HG03064 (cell line): ENCODE results near the gene PRPSAP1.

Experiments
- ATAC-seq: cut with Tn5 transposase; IDR thresholded peaks from one replicate; pipeline ENCODE4 v1.9.1; 2021; ENCODE audit warnings: low read depth; ENCODE audit not compliant: unreplicated experiment

The PRPSAP1 gene

GRCh38 chr17:76383546-76384221 lies 30.0 kb upstream of the PRPSAP1 start:
- no peak for ATAC-seq

- ATAC-seq, result no peak
Measured at GRCh38 chr17:76382803-76383545, 29.3 kb upstream of the PRPSAP1 start.

- no peak for ATAC-seq
Measured at GRCh38 chr17:76382351-76382802, 28.7 kb upstream of the PRPSAP1 start.

GRCh38 chr17:76381633-76382350 lies 28.1 kb upstream of the PRPSAP1 start:
- no peak for ATAC-seq

GRCh38 chr17:76379646-76380376 lies 26.1 kb upstream of the PRPSAP1 start:
- ATAC-seq, result no peak

- no peak for ATAC-seq
Measured at GRCh38 chr17:76379275-76379641, 25.5 kb upstream of the PRPSAP1 start.

DNA sequence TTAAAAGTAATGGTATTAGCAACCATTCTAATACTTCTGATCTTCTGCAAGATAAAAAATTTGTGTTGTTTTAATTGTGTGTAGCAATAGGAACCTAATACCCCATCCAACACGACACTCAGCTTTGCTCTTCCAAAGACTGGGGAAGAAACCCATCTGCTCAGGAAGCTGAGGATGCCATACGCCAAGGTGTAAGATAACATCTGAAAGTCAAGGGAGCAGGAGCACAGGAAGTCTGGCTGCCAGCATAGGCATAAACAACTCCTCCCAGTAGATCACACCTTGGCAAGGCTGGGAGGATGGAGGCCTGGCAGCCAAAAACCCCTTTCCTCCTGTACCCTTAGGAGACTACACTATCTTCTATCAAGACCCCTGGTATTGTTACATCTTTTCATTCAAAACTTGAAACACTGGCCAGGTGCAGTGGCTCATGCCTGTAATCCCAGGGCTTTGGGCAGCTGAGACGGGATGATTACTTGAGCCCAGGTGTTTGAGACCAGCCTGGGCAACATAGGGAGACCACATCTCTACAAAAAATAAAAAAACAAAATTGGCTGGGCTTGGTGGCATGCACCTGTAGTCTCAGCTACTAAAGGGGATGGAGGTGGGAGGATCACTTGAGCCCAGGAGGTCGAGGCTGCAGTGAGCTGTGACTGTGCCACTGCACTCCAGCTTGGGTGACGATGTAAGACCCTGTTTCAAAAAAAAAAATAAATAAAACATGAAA lies 25.0 kb upstream of the PRPSAP1 start:
- ATAC-seq, result no peak

DNA sequence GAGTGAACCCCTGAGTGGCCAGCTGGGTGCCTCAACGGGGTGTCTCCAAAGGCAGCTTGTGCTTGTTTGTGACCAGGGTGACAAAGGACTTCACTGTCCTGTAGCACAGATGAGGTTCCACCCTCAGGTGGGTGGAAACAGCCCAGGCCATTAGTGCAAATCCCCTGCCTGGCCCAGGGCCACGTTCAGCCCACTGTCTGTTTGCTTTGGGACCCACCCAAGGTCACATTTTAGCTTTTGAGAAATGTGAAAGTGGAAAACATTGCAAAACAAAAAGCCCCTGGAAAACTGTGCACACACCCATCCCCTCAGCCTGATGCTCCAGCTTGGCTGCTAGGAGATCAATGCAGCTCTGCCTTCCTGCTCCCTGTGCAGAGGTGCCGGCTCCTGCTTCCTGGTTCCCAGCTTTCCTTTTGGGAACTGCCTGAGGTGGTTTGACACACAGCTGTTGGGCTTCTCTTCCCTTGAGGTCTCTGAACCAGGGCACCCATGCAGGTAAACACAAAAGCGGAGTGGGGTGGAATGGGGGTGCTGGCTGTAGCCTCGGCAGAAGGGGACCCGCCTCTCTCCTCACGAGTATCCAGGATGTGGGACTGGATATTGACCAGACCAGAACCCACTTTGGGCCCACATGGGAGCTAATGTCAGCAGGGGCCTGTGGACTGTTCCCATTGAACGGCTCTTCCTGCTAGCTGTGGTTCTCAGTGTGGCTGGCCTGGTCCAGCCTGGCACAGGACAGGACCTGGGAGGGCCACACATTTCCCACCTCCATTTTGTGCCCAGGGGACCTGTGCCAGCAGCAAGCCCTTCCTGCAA lies 22.8 kb upstream of the PRPSAP1 start:
- ATAC-seq, result no peak

DNA sequence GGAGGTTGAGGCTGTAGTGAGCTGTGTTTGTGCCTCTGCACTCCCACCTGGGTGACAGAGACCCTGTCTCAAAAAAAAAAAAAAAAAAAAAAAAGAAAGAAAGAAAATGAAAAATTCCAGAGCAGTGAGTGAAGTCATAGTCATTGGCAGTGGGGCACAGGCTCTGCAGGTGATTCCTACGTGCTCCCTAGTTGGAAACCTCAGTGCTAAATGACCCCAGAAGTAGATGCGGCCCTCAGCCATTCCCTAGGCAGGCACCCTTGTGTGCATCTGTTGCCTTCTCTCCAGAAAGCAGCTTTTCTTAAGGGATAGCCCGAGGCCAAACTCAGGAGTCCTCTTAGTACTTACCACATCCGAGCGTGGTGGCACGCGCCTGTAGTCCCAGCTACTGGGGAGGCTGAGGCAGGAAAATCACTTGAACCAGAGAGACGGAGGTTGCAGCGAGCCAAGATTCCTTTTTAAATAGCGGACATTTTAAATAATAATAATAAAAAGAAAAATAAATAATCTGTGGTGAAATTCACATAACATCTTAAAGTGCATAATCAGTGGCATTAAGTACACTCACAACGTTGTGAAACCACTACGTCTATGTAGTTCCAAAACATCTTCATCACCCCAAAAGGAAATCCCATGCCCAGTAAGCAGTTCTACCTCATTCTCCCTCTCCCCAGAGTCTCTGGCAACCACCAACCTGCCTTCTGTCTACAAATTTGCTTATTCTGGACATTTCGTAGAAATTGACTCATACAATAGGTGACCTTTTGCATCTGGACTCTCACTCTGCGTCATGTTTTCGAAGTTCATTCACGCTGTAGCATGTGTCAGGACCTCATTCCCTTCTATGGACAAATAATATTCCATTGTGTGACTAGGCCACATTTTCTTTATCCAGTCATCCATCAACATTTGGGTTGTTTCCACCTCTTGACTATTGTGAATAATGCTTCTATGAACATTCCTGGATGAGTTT lies 18.2 kb upstream of the PRPSAP1 start:
- no peak for ATAC-seq

DNA sequence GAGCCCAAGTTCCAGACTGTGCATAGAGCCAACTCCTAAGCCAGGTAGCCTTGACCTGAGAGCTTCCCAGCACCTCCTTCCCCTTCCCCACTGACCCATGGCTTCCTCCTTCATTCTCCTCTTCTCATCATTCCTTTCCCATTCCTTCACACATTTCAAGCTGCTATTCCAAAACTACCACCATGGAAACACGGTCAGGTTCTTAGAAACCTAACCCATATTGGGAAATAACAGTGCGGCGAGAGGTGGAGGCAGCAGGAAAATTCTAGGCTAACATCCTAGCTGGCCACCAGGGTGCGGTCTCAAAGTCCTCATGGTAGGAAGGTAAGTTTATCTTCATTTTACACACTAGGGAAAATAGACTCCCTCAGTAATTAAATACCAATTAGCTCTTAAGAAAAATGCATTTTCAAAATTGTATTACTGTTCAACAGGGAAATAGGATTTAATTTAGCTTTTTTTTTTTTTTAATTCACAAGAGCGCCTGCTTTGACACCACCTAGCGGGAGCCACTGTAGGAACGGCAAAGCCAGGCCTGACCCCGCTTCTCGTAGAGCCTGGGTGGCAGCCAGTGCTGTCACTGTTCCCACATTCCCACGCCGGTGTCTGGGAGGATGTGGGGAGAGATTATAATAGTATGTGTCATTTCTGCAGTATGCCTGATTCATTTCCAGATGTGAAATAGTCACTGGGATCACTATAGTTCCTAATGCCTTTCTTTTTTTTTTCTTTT lies 16.7 kb upstream of the PRPSAP1 start:
- no peak for ATAC-seq

- no peak for ATAC-seq
Measured at GRCh38 chr17:76369804-76370203, 16.1 kb upstream of the PRPSAP1 start.

GRCh38 chr17:76369379-76369778 lies 15.7 kb upstream of the PRPSAP1 start:
- ATAC-seq, result no peak

DNA sequence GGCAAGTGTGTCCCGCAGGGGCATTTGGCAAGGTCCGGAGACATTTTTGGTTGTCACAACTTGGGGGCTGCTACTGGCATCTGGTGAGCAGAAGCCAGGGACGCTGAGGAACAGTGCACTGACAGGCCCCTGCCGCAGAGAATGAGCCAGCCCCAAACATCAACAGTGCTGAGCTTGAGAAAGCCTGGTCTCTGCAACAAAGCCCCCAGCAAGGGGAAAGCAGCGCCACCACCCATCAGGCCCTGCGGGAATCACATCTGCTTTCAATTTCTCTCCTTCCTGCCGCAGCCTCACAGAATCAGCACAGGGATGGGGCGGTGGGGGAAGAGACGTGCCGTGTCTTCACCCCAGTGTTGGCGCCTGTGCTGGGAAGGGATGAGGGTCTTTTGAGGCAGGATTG lies 14.8 kb upstream of the PRPSAP1 start:
- no peak for ATAC-seq

DNA sequence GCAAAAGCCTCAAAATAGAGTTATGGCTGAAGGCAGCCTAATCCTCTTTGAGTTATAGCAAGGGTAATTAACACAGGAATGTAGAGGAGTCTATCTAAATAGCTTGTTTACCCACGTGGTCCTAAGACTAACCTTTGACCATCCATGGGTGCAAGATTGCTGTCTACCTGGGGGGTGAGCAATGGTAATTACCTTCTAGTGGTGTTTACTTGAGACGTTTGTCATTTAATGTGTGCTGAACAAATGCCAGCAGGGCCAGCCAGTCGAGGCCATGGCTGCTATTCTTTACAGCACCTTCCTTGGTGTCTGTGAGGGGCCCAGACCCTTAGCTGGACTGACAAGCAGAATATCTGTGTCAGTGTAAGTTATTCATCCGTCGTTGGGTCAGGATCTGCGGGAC lies 13.9 kb upstream of the PRPSAP1 start:
- no peak for ATAC-seq

GRCh38 chr17:76366247-76366646 lies 12.5 kb upstream of the PRPSAP1 start:
- ATAC-seq, result no peak

- no peak for ATAC-seq
Measured at GRCh38 chr17:76365256-76365903, 11.7 kb upstream of the PRPSAP1 start.
